Effector memory CD8-positive, alpha-beta T cell (primary cell): ENCODE data around the gene AKAP9.
A peak's percentile ranks its signal among the peaks of the same experiment; 100 is the strongest.

Source experiments
- ATAC-seq: fragments of 150-1000 bp; cut with Tn5 transposase; replicated peaks from 2 replicates; pipeline ENCODE4 v1.10.0; 2021; ENCODE audit warnings: mild to moderate bottlenecking, moderate library complexity
- DNase-seq, 3 experiments: peaks; one replicate each; pipeline ENCODE4 v3.0.0; 2021
- H3K27ac Mint-ChIP-seq, 2 donors: one replicate each; pipeline ENCODE4 v1.8.0; 2022; ENCODE audit warnings: mild to moderate bottlenecking in 2 of 2, mixed read lengths in 2 of 2, moderate library complexity in 2 of 2
- H3K27me3 Mint-ChIP-seq, 2 donors: one replicate each; pipeline ENCODE4 v1.8.0; 2022; ENCODE audit warnings: mixed read lengths in 2 of 2
- H3K36me3 Mint-ChIP-seq: one replicate; pipeline ENCODE4 v1.8.0; 2022; ENCODE audit warnings: mild to moderate bottlenecking, moderate library complexity, mixed read lengths; ENCODE audit not compliant: insufficient read depth
- H3K4me1 Mint-ChIP-seq, 2 donors: one replicate each; pipeline ENCODE4 v1.8.0; 2022; ENCODE audit warnings: low read depth in 2 of 2, mixed read lengths in 2 of 2
- H3K4me3 Mint-ChIP-seq, 2 donors: one replicate each; pipeline ENCODE4 v1.8.0; 2022; ENCODE audit warnings: mild to moderate bottlenecking in 2 of 2, mixed read lengths in 2 of 2, moderate library complexity in 2 of 2
- H3K9me3 Mint-ChIP-seq, 2 donors: one replicate each; pipeline ENCODE4 v1.8.0; 2022; ENCODE audit warnings: mixed read lengths in 2 of 2

AKAP9 gene

GRCh38 chr7:92039900-92040299 lies 99.2 kb downstream of the AKAP9 start:
- DNase-seq = no peak
- Mint-ChIP-seq H3K36me3 (peaks cover 73% of the 10 kb centered on the region), H3K4me1 (peaks cover 0 to 7% of the 10 kb centered on the region in 2 donors), H3K4me3 (no peak overlapping the region), H3K9me3 (no peaks in the 10 kb centered on the region), H3K27me3 (no peaks in the 10 kb centered on the region), H3K27ac (no peak overlapping the region)
- ATAC-seq = no peak

GRCh38 chr7:92042056-92042737 lies 101.5 kb downstream of the AKAP9 start:
- no peaks in the 10 kb centered on the region for H3K4me1 Mint-ChIP-seq
- H3K36me3 Mint-ChIP-seq = peaks cover 77% of the 10 kb centered on the region
- no peaks in the 10 kb centered on the region for H3K27me3 Mint-ChIP-seq
- ATAC-seq (no peak), DNase-seq (no peak)
- no peak overlapping the region for H3K4me3 Mint-ChIP-seq
- no peaks in the 10 kb centered on the region for H3K9me3 Mint-ChIP-seq
- H3K27ac Mint-ChIP-seq = no peak overlapping the region

GRCh38 chr7:92043098-92043497 lies 102.4 kb downstream of the AKAP9 start:
- DNase-seq (no peak), ATAC-seq (no peak)
- no peaks in the 10 kb centered on the region for H3K4me1 Mint-ChIP-seq
- H3K4me3 Mint-ChIP-seq = no peak overlapping the region
- no peak overlapping the region for H3K27ac Mint-ChIP-seq
- no peaks in the 10 kb centered on the region for H3K27me3 Mint-ChIP-seq
- peaks cover 72% of the 10 kb centered on the region for H3K36me3 Mint-ChIP-seq
- no peaks in the 10 kb centered on the region for H3K9me3 Mint-ChIP-seq

- Mint-ChIP-seq H3K4me3 (no peak overlapping the region), H3K27ac (peak overlapping the region in 1 of 2 donors; percentile 41), H3K36me3 (peaks cover 72% of the 10 kb centered on the region), H3K27me3 (no peaks in the 10 kb centered on the region), H3K4me1 (no peaks in the 10 kb centered on the region), H3K9me3 (no peaks in the 10 kb centered on the region)
- no peak for ATAC-seq
- DNase-seq = no peak
Measured at GRCh38 chr7:92043637-92044036, 103.0 kb downstream of the AKAP9 start.

GRCh38 chr7:92044148-92044547 lies 103.5 kb downstream of the AKAP9 start:
- no peak overlapping the region for H3K4me3 Mint-ChIP-seq
- H3K36me3 Mint-ChIP-seq = peaks cover 72% of the 10 kb centered on the region
- no peak for DNase-seq
- no peaks in the 10 kb centered on the region for H3K4me1 Mint-ChIP-seq
- no peaks in the 10 kb centered on the region for H3K27me3 Mint-ChIP-seq
- no peak for ATAC-seq
- H3K9me3 Mint-ChIP-seq = no peaks in the 10 kb centered on the region
- H3K27ac Mint-ChIP-seq = peak overlapping the region in 1 of 2 donors; percentile 41

GRCh38 chr7:92044940-92045339 lies 104.3 kb downstream of the AKAP9 start:
- DNase-seq = no peak
- H3K36me3 Mint-ChIP-seq = peaks cover 71% of the 10 kb centered on the region
- no peaks in the 10 kb centered on the region for H3K27me3 Mint-ChIP-seq
- ATAC-seq = no peak
- no peak overlapping the region for H3K27ac Mint-ChIP-seq
- H3K4me3 Mint-ChIP-seq = no peak overlapping the region
- no peaks in the 10 kb centered on the region for H3K9me3 Mint-ChIP-seq
- H3K4me1 Mint-ChIP-seq = no peaks in the 10 kb centered on the region

GRCh38 chr7:92051655-92052054 lies 111.0 kb downstream of the AKAP9 start:
- Mint-ChIP-seq H3K27ac (no peak overlapping the region), H3K9me3 (no peaks in the 10 kb centered on the region), H3K4me1 (peaks cover 0 to 7% of the 10 kb centered on the region in 2 donors), H3K36me3 (peaks cover 32% of the 10 kb centered on the region), H3K4me3 (no peak overlapping the region), H3K27me3 (no peaks in the 10 kb centered on the region)
- no peak for ATAC-seq
- DNase-seq = no peak

- H3K9me3 Mint-ChIP-seq = no peaks in the 10 kb centered on the region
- peaks cover 0 to 7% of the 10 kb centered on the region in 2 donors for H3K4me1 Mint-ChIP-seq
- ATAC-seq = no peak
- H3K27ac Mint-ChIP-seq = no peak overlapping the region
- peaks cover 27% of the 10 kb centered on the region for H3K36me3 Mint-ChIP-seq
- no peak for DNase-seq
- H3K27me3 Mint-ChIP-seq = no peaks in the 10 kb centered on the region
- no peak overlapping the region for H3K4me3 Mint-ChIP-seq
Measured at GRCh38 chr7:92052159-92052558, 111.5 kb downstream of the AKAP9 start.

GRCh38 chr7:92052684-92053083 lies 112.0 kb downstream of the AKAP9 start:
- no peak overlapping the region for H3K4me3 Mint-ChIP-seq
- H3K36me3 Mint-ChIP-seq = peaks cover 25% of the 10 kb centered on the region
- DNase-seq = no peak
- no peaks in the 10 kb centered on the region for H3K9me3 Mint-ChIP-seq
- H3K4me1 Mint-ChIP-seq = peaks cover 2 to 11% of the 10 kb centered on the region in 2 donors
- no peak for ATAC-seq
- H3K27ac Mint-ChIP-seq = no peak overlapping the region
- no peaks in the 10 kb centered on the region for H3K27me3 Mint-ChIP-seq

GRCh38 chr7:92053312-92053711 lies 112.7 kb downstream of the AKAP9 start:
- Mint-ChIP-seq H3K4me1 (peaks cover 3 to 17% of the 10 kb centered on the region in 2 donors), H3K27ac (no peak overlapping the region), H3K4me3 (no peak overlapping the region), H3K9me3 (no peaks in the 10 kb centered on the region), H3K36me3 (peaks cover 23% of the 10 kb centered on the region), H3K27me3 (no peaks in the 10 kb centered on the region)
- ATAC-seq (no peak), DNase-seq (no peak)

- no peaks in the 10 kb centered on the region for H3K9me3 Mint-ChIP-seq
- ATAC-seq (no peak), DNase-seq (no peak)
- H3K4me3 Mint-ChIP-seq = no peak overlapping the region
- peak overlapping the region in 1 of 2 donors; percentile 45 for H3K27ac Mint-ChIP-seq
- no peaks in the 10 kb centered on the region for H3K27me3 Mint-ChIP-seq
- H3K4me1 Mint-ChIP-seq = peaks cover 3 to 19% of the 10 kb centered on the region in 2 donors
- H3K36me3 Mint-ChIP-seq = no peaks in the 10 kb centered on the region
Measured at GRCh38 chr7:92056286-92056685, 115.6 kb downstream of the AKAP9 start.

- H3K27me3 Mint-ChIP-seq = no peaks in the 10 kb centered on the region
- H3K27ac Mint-ChIP-seq = peak overlapping the region in 1 of 2 donors; percentile 8
- H3K36me3 Mint-ChIP-seq = peaks cover 3% of the 10 kb centered on the region
- no peak for ATAC-seq
- peak overlapping the region; percentile 38 to 66 for H3K4me3 Mint-ChIP-seq
- peaks cover 3 to 19% of the 10 kb centered on the region in 2 donors for H3K4me1 Mint-ChIP-seq
- H3K9me3 Mint-ChIP-seq = no peaks in the 10 kb centered on the region
- DNase-seq = no peak
Measured at GRCh38 chr7:92057375-92057774, 116.7 kb downstream of the AKAP9 start.

GRCh38 chr7:92058040-92058439 lies 117.4 kb downstream of the AKAP9 start:
- H3K27me3 Mint-ChIP-seq = no peaks in the 10 kb centered on the region
- H3K4me1 Mint-ChIP-seq = peaks cover 3 to 19% of the 10 kb centered on the region in 2 donors
- peak overlapping the region; percentile 38 to 66 for H3K4me3 Mint-ChIP-seq
- ATAC-seq (peak; percentile 87), DNase-seq (peak in 2 of 3 experiments; percentile 3 to 10)
- peaks cover 9% of the 10 kb centered on the region for H3K36me3 Mint-ChIP-seq
- peak overlapping the region in 1 of 2 donors; percentile 8 for H3K27ac Mint-ChIP-seq
- H3K9me3 Mint-ChIP-seq = no peaks in the 10 kb centered on the region

GRCh38 chr7:92058899-92059298 lies 118.2 kb downstream of the AKAP9 start:
- H3K4me1 Mint-ChIP-seq = peaks cover 3 to 19% of the 10 kb centered on the region in 2 donors
- H3K36me3 Mint-ChIP-seq = peaks cover 17% of the 10 kb centered on the region
- no peaks in the 10 kb centered on the region for H3K27me3 Mint-ChIP-seq
- no peaks in the 10 kb centered on the region for H3K9me3 Mint-ChIP-seq
- no peak overlapping the region for H3K27ac Mint-ChIP-seq
- DNase-seq (no peak), ATAC-seq (no peak)
- no peak overlapping the region for H3K4me3 Mint-ChIP-seq
